ENCODE measurements around the gene PAMR1. TPM values are rescaled to one million over a fixed set of nuclear protein-coding genes. Genes with fewer than 3 reads are reported as not detected.
"Not testable (repeated sequence)": the region's sequence is repeated elsewhere in the genome, so short reads cannot be mapped to it uniquely, and the experiment has no call there.

The PAMR1 gene
- total RNA-seq, 1 donor from 2014 or later, result 37.1 TPM

- Histone ChIP-seq H3K9me3 (ENCODE audit: control insufficient read depth in 3 of 3, low read length in 3 of 3) (no peaks in the 10 kb centered on the region), H3K4me3 (ENCODE audit: low read length in 3 of 3) (no peak overlapping the region), H3K36me3 (ENCODE audit: control insufficient read depth in 3 of 3, insufficient read depth in 3 of 3, low read length in 3 of 3) (no peaks in the 10 kb centered on the region), H3K4me1 (ENCODE audit: control insufficient read depth in 3 of 3, insufficient read depth in 3 of 3, low read length in 3 of 3) (no peaks in the 10 kb centered on the region), H3K9ac (ENCODE audit: low read depth in 1 of 3, low read length in 3 of 3) (no peak overlapping the region), H3K27ac (ENCODE audit: low read depth, low read length) (no peak overlapping the region), H3K27me3 (ENCODE audit: control insufficient read depth in 3 of 3, insufficient read depth in 3 of 3, low read length in 3 of 3) (no peaks in the 10 kb centered on the region)
Observed at GRCh38 chr11:35555488-35555887, 30.1 kb upstream of the PAMR1 start.

- Histone ChIP-seq H3K27ac (ENCODE audit: low read depth, low read length) (no peak overlapping the region), H3K27me3 (ENCODE audit: control insufficient read depth in 3 of 3, insufficient read depth in 3 of 3, low read length in 3 of 3) (peaks cover 0 to 1% (median 0%) of the 10 kb centered on the region in 3 donors), H3K9ac (ENCODE audit: low read depth in 1 of 3, low read length in 3 of 3) (no peak overlapping the region), H3K4me1 (ENCODE audit: control insufficient read depth in 3 of 3, insufficient read depth in 3 of 3, low read length in 3 of 3) (no peaks in the 10 kb centered on the region), H3K4me3 (ENCODE audit: low read length in 3 of 3) (no peak overlapping the region), H3K36me3 (ENCODE audit: control insufficient read depth in 3 of 3, insufficient read depth in 3 of 3, low read length in 3 of 3) (no peaks in the 10 kb centered on the region), H3K9me3 (ENCODE audit: control insufficient read depth in 3 of 3, low read length in 3 of 3) (no peaks in the 10 kb centered on the region)
Observed at GRCh38 chr11:35554491-35555437, 29.3 kb upstream of the PAMR1 start.

- no peak overlapping the region for H3K4me3 ChIP-seq (ENCODE audit: low read length in 3 of 3)
- no peaks in the 10 kb centered on the region for H3K9me3 ChIP-seq (ENCODE audit: control insufficient read depth in 3 of 3, low read length in 3 of 3)
- H3K36me3 ChIP-seq (ENCODE audit: control insufficient read depth in 3 of 3, insufficient read depth in 3 of 3, low read length in 3 of 3), result no peaks in the 10 kb centered on the region
- no peak overlapping the region for H3K27ac ChIP-seq (ENCODE audit: low read depth, low read length)
- H3K4me1 ChIP-seq (ENCODE audit: control insufficient read depth in 3 of 3, insufficient read depth in 3 of 3, low read length in 3 of 3), result no peaks in the 10 kb centered on the region
- peaks cover 0 to 2% (median 0%) of the 10 kb centered on the region in 3 donors for H3K27me3 ChIP-seq (ENCODE audit: control insufficient read depth in 3 of 3, insufficient read depth in 3 of 3, low read length in 3 of 3)
- H3K9ac ChIP-seq (ENCODE audit: low read depth in 1 of 3, low read length in 3 of 3), result no peak overlapping the region
Observed at GRCh38 chr11:35553831-35554230, 28.4 kb upstream of the PAMR1 start.

GRCh38 chr11:35553021-35553420 lies 27.6 kb upstream of the PAMR1 start:
- Histone ChIP-seq H3K27me3 (ENCODE audit: control insufficient read depth in 3 of 3, insufficient read depth in 3 of 3, low read length in 3 of 3) (peaks cover 0 to 2% (median 0%) of the 10 kb centered on the region in 3 donors), H3K4me3 (ENCODE audit: low read length in 3 of 3) (no peak overlapping the region), H3K36me3 (ENCODE audit: control insufficient read depth in 3 of 3, insufficient read depth in 3 of 3, low read length in 3 of 3) (no peaks in the 10 kb centered on the region), H3K9me3 (ENCODE audit: control insufficient read depth in 3 of 3, low read length in 3 of 3) (no peaks in the 10 kb centered on the region), H3K4me1 (ENCODE audit: control insufficient read depth in 3 of 3, insufficient read depth in 3 of 3, low read length in 3 of 3) (no peaks in the 10 kb centered on the region), H3K9ac (ENCODE audit: low read depth in 1 of 3, low read length in 3 of 3) (no peak overlapping the region), H3K27ac (ENCODE audit: low read depth, low read length) (no peak overlapping the region)

GRCh38 chr11:35552616-35553015 lies 27.2 kb upstream of the PAMR1 start:
- no peak overlapping the region for H3K27ac ChIP-seq (ENCODE audit: low read depth, low read length)
- H3K4me3 ChIP-seq (ENCODE audit: low read length in 3 of 3), result no peak overlapping the region
- H3K4me1 ChIP-seq (ENCODE audit: control insufficient read depth in 3 of 3, insufficient read depth in 3 of 3, low read length in 3 of 3), result no peaks in the 10 kb centered on the region
- H3K9ac ChIP-seq (ENCODE audit: low read depth in 1 of 3, low read length in 3 of 3), result no peak overlapping the region
- no peaks in the 10 kb centered on the region for H3K9me3 ChIP-seq (ENCODE audit: control insufficient read depth in 3 of 3, low read length in 3 of 3)
- H3K27me3 ChIP-seq (ENCODE audit: control insufficient read depth in 3 of 3, insufficient read depth in 3 of 3, low read length in 3 of 3), result peaks cover 0 to 2% (median 0%) of the 10 kb centered on the region in 3 donors
- H3K36me3 ChIP-seq (ENCODE audit: control insufficient read depth in 3 of 3, insufficient read depth in 3 of 3, low read length in 3 of 3), result no peaks in the 10 kb centered on the region

- no peaks in the 10 kb centered on the region for H3K4me1 ChIP-seq (ENCODE audit: control insufficient read depth in 3 of 3, insufficient read depth in 3 of 3, low read length in 3 of 3)
- H3K9ac ChIP-seq (ENCODE audit: low read depth in 1 of 3, low read length in 3 of 3), result no peak overlapping the region
- peaks cover 0 to 2% (median 0%) of the 10 kb centered on the region in 3 donors for H3K27me3 ChIP-seq (ENCODE audit: control insufficient read depth in 3 of 3, insufficient read depth in 3 of 3, low read length in 3 of 3)
- H3K4me3 ChIP-seq (ENCODE audit: low read length in 3 of 3), result no peak overlapping the region
- H3K36me3 ChIP-seq (ENCODE audit: control insufficient read depth in 3 of 3, insufficient read depth in 3 of 3, low read length in 3 of 3), result no peaks in the 10 kb centered on the region
- H3K27ac ChIP-seq (ENCODE audit: low read depth, low read length), result no peak overlapping the region
- H3K9me3 ChIP-seq (ENCODE audit: control insufficient read depth in 3 of 3, low read length in 3 of 3), result no peaks in the 10 kb centered on the region
Observed at GRCh38 chr11:35550374-35551036, 25.1 kb upstream of the PAMR1 start.

GRCh38 chr11:35549787-35550186 lies 24.4 kb upstream of the PAMR1 start:
- Histone ChIP-seq H3K27ac (ENCODE audit: low read depth, low read length) (no peak overlapping the region), H3K27me3 (ENCODE audit: control insufficient read depth in 3 of 3, insufficient read depth in 3 of 3, low read length in 3 of 3) (peaks cover 0 to 2% (median 0%) of the 10 kb centered on the region in 3 donors), H3K9me3 (ENCODE audit: control insufficient read depth in 3 of 3, low read length in 3 of 3) (no peaks in the 10 kb centered on the region), H3K4me1 (ENCODE audit: control insufficient read depth in 3 of 3, insufficient read depth in 3 of 3, low read length in 3 of 3) (no peaks in the 10 kb centered on the region), H3K9ac (ENCODE audit: low read depth in 1 of 3, low read length in 3 of 3) (no peak overlapping the region), H3K4me3 (ENCODE audit: low read length in 3 of 3) (no peak overlapping the region), H3K36me3 (ENCODE audit: control insufficient read depth in 3 of 3, insufficient read depth in 3 of 3, low read length in 3 of 3) (no peaks in the 10 kb centered on the region)

- Histone ChIP-seq H3K27ac (ENCODE audit: low read depth, low read length) (no peak overlapping the region), H3K9ac (ENCODE audit: low read depth in 1 of 3, low read length in 3 of 3) (no peak overlapping the region), H3K27me3 (ENCODE audit: control insufficient read depth in 3 of 3, insufficient read depth in 3 of 3, low read length in 3 of 3) (peaks cover 0 to 2% (median 0%) of the 10 kb centered on the region in 3 donors)
Observed at GRCh38 chr11:35548925-35549561, 23.6 kb upstream of the PAMR1 start.

GRCh38 chr11:35547995-35548394 lies 22.6 kb upstream of the PAMR1 start:
- not testable (repeated sequence) for H3K36me3 ChIP-seq (ENCODE audit: control insufficient read depth in 3 of 3, insufficient read depth in 3 of 3, low read length in 3 of 3); H3K4me3 ChIP-seq (ENCODE audit: low read length in 3 of 3); H3K27ac ChIP-seq (ENCODE audit: low read depth, low read length); H3K9ac ChIP-seq (ENCODE audit: low read depth in 1 of 3, low read length in 3 of 3); H3K27me3 ChIP-seq (ENCODE audit: control insufficient read depth in 3 of 3, insufficient read depth in 3 of 3, low read length in 3 of 3); H3K4me1 ChIP-seq (ENCODE audit: control insufficient read depth in 3 of 3, insufficient read depth in 3 of 3, low read length in 3 of 3); H3K9me3 ChIP-seq (ENCODE audit: control insufficient read depth in 3 of 3, low read length in 3 of 3)

More at GRCh38 chr11:35548925-35549561, 23.6 kb upstream of the PAMR1 start:
- Histone ChIP-seq H3K9me3 (ENCODE audit: control insufficient read depth in 3 of 3, low read length in 3 of 3) (no peaks in the 10 kb centered on the region), H3K4me1 (ENCODE audit: control insufficient read depth in 3 of 3, insufficient read depth in 3 of 3, low read length in 3 of 3) (no peaks in the 10 kb centered on the region), H3K4me3 (ENCODE audit: low read length in 3 of 3) (no peak overlapping the region), H3K36me3 (ENCODE audit: control insufficient read depth in 3 of 3, insufficient read depth in 3 of 3, low read length in 3 of 3) (no peaks in the 10 kb centered on the region)

Data from skeletal muscle tissue (tissue), 4 donors.